GM18519 (cell line): Measurements from ENCODE around the gene EHD4.

Experiments
- ATAC-seq: cut with Tn5 transposase; IDR thresholded peaks from one replicate; pipeline ENCODE4 v1.9.1; 2021; ENCODE audit warnings: mild to moderate bottlenecking, moderate library complexity; ENCODE audit not compliant: unreplicated experiment, low FRiP score

EHD4 gene

DNA sequence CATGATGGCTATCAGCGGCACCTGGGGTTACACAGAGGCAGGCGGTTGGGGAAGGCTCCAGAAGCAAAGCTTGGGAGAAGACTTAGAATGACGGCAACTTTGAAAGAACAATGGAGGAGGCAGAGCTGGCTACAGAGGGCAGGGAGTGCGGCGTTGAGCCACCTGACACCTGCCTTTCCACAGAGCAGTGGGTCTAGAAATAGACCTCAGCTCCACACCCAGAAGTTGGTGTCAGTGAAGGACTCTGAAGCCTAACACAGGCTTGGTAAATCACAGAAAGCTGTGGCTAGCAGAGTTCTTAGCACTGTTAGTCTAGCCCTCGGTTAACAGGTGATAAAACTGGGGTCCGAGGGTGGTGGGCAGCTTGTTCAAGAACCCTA lies 23.1 kb upstream of the EHD4 start:
- ATAC-seq = no peak

GRCh38 chr15:41994772-41995475 lies 22.6 kb upstream of the EHD4 start:
- ATAC-seq = no peak

DNA sequence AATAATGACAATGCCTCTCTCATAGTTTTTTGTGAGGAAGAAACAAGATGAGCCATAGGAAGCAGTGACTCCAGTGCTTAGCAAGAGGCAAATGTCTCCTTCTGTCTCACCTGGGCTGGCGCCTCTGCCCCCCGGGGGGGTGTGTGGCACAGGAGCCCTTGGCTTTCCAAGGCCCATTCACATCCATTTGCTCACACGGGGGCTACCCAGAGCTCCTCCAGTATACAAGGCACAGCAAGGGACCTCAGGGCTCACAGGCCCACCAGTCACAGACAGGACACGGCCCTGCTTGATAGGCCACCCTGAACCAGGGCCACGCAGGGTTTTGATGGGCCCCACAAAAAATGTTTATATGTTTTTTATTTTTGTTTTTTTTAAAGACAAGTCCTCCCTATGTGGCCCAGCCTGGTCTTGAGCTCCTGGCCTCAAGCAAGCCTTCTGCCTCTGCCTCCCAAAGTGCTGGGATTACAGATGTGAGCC lies 21.9 kb upstream of the EHD4 start:
- no peak for ATAC-seq

DNA sequence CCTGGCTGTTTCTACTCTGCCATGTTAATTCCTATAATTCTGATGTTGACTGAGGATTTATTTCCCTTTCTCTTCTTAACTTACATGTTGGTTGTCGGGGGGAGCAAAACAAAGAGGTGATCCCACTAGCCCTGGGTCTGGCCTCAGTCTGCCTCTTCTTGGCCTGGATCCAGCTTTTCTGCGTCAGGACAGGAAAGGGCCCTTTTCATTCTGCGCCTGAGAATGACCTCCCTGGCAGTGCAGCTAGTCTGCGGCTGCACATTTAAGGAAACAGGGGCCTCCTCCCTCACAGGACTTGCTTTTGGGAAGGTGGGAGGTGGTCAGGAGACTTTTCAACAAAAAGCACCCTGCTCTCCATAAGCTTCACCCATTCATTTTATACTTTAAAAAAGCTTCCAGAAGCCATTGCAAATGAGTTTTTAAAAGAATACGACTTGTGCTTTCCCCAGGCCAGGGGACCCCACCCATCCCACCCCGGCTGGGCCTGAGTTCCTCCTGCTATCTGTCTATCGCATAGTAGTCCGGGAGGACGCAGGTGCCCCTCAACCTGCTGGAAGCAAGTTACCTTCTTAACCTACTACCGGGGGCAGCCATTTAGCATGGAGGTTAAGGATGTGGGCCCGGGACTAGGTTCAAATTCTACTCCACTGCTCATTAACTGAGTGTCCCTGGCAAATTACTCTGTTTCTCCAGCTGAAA lies 21.3 kb upstream of the EHD4 start:
- ATAC-seq = no peak

- no peak for ATAC-seq
These were observed 20.4 kb upstream of the EHD4 start for GRCh38 chr15:41992803-41993190.

- ATAC-seq = no peak
These were observed 19.9 kb upstream of the EHD4 start for GRCh38 chr15:41992151-41992802.

DNA sequence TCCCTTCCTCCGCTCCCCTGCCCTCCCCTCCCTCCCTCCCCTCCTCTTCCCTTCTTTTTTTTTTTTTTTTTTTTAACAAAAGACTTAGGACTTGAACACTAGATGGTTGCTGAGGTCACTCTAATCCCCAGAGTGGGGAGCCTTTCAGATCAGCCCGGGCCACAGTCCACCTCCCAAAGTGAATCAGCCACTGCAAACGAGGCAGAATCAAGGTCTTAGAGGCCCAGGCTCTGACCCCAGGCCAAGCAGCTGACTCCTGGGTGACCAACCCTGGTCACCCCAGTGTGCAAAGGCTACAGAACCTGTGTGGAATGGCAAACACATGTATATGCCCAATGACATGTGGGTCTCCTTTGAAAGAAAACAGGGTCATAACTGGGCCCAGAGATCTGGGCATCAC lies 18.3 kb upstream of the EHD4 start:
- ATAC-seq = no peak

DNA sequence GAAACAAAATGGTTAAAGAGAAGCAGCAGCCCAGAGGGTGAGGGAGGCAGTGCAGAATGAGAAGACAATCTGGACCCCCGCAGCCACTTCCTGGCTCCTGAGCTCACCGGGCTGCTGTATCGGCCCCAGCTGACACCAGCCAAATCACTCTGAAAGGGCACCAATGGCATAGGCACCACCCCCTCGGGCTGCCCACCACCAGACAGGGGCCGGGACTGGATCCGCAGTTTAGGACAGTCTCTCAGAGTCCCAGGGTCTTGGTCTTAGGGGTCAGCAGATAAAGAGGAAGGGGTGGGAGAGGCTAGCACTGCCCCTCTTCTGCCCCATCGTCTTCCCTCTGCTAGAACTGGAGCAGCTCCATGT lies 17.9 kb upstream of the EHD4 start:
- no peak for ATAC-seq

- no peak for ATAC-seq
These were observed 17.4 kb upstream of the EHD4 start for GRCh38 chr15:41989573-41990242.

- no peak for ATAC-seq
These were observed 16.7 kb upstream of the EHD4 start for GRCh38 chr15:41988896-41989572.

- no peak for ATAC-seq
These were observed 15.5 kb upstream of the EHD4 start for GRCh38 chr15:41987925-41988275.

DNA sequence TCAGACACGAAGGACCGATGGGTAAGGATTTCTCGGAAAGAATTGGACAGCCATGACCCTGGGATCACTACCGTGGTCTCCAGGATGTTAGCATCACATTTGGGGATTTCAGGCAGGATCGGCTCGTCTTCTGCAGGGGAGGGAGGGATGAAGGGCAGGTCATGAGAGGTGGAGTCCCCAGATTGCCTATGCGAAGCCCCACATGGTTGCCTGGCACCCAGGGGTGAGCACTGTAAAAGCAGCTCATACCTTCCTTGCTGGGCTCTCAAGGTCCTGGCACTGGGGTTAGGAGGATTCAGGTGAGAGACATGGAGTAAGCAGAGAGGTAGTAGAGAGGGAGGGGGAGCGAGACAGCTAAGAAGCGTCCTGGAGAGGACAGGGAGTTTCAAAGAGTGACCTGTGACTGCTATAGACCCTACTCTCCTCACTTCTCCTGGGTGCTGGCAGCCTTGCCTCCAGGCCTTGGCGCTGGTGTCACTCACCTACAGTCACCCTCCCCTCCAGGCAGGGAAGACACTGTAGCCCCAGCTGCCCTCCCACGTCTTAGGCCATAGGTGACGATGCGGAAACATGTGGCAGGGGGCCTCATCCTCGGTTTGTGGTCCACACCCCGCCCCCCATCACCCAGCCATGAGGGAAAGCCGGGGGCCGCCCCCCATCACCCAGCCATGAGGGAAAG lies 15.0 kb upstream of the EHD4 start:
- no peak for ATAC-seq

GRCh38 chr15:41985236-41986160 lies 13.1 kb upstream of the EHD4 start:
- no peak for ATAC-seq

DNA sequence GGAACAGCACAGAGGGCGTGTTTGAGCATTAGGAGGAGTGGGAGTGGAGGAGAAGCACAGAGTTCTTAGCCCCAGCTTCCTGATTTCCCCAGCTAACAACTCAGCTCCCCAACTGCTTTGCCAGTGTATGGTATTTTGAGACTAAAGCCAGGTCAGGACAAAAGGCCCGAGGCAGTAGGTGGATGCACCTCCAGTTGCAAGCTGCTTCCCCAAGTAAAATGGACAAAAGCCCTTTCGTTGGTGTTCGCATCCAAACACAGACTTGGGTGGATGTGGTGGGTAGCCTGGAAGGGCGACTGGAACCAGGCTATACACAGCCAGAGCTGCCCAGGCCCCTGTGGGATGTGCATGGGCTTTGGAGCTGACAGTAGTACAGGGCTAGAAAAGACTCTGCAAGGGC lies 12.3 kb upstream of the EHD4 start:
- ATAC-seq = no peak

DNA sequence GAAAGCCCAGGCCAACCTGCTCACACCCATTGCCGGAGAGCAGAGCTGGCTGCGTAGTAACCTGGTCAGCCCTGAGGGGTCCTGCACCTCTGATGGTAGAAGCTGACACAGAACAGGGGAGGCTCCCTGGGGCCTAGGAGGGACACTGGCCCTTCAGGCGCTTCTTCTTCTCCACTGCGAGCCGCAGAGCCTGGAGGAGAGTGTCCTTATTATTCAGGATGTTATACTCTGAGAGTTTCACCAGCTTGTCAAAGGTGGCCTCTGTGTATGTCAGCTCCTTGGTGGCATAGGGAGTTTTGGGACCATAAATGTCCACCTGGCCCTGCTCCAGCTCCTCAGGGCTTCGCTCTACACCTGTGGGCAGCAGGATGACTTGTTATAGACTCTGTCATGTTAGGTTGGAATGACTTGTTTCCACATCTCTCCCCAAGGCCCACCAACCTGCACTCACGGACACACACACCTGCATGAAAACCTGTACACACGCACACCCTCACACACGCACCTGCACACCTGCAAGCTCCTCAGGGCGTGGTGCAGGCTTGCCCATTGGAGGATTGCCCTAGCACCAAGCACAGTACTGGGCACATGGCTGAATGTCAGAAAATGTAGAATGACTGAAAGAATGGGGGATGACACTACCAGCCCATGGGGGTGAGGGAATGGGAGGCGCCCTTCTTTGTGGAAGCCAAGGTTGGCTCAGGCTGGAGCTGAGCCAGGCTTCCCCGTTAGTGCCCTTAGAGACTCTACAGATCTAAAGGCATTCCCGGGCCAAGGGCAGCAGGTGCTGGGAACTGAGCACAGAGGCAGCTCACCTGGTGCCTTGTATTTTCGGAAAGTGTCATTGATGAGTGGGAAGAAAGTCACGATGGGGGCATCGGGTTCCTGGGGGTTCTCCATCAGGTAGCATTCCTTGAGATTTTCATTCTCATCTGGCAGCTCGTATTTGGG lies 11.5 kb upstream of the EHD4 start:
- ATAC-seq = no peak

DNA sequence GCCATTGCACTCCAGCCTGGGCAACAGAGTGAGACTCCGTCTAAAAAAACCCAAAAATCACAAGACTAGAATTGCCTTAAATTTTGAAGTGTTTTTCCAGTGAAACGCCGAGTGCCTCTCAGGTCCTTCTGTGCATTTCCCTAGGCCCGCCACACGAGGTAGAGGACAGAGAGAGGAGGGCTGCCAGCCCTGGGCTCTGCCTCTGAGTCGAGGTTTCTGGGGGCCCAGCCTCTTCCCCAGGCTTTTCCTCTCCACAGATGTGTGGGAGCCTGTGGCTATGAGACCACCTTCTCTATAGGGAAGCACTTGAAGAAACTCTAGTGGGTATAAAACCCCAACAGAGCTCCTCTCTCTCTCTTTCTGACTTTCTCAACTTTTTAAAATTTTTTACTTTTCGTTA lies 10.9 kb upstream of the EHD4 start:
- no peak for ATAC-seq

- ATAC-seq = no peak
These were observed 10.0 kb upstream of the EHD4 start for GRCh38 chr15:41982133-41982930.
